GM12872 (cell line): Measurements from ENCODE around the gene ATOH8.

Experiments used
- CTCF ChIP-seq: IDR thresholded peaks from 3 replicates; pipeline ENCODE4 v1.5.1; 2011; ENCODE audit warnings: low read depth, mild to moderate bottlenecking, low read length, moderate library complexity; ENCODE audit not compliant: insufficient read depth

The ATOH8 gene

GRCh38 chr2:85770786-85771409 lies 17.1 kb downstream of the ATOH8 start:
- no peak for TF ChIP-seq CTCF

GRCh38 chr2:85771486-85771885 lies 17.7 kb downstream of the ATOH8 start:
- TF ChIP-seq CTCF: no peak

GRCh38 chr2:85772019-85772745 lies 18.4 kb downstream of the ATOH8 start:
- no peak for TF ChIP-seq CTCF

GRCh38 chr2:85772841-85773491 lies 19.2 kb downstream of the ATOH8 start:
- no peak for TF ChIP-seq CTCF

- TF ChIP-seq CTCF: no peak
Measured at GRCh38 chr2:85773692-85774091, 19.9 kb downstream of the ATOH8 start.

- no peak for TF ChIP-seq CTCF
Measured at GRCh38 chr2:85774126-85774978, 20.6 kb downstream of the ATOH8 start.
